Naive thymus-derived CD4-positive, alpha-beta T cell (primary cell): ENCODE results near the gene CCDC178. TPM values are rescaled to one million over a fixed set of nuclear protein-coding genes. Genes with fewer than 3 reads are reported as not detected.

Experiments
- ATAC-seq: fragments of 150-1000 bp; cut with Tn5 transposase; 2 replicates; pipeline ENCODE4 v1.10.0; 2021; ENCODE audit warnings: mild to moderate bottlenecking, moderate library complexity
- CTCF ChIA-PET: fragments of 350-600 bp; sonication (Branson Sonifier 250); formaldehyde crosslinking; loops from one replicate; lab custom pipeline; 2021; ENCODE audit warnings: antibody characterized with exemption; lab: Charles Lee
- POLR2A ChIA-PET: fragments of 350-600 bp; sonication (Branson Sonifier 250); formaldehyde crosslinking; loops from one replicate; lab custom pipeline; 2021; ENCODE audit warnings: antibody characterized with exemption, inconsistent platforms; lab: Charles Lee
- DNase-seq, 9 donors: peaks; one replicate each; pipeline versions ENCODE4 v3.0.0 to v3.0.0-alpha.2; 2020 to 2022; ENCODE audit warnings: mixed read lengths in 1 of 9
- H3K27ac ChIP-seq: one replicate; pipeline ENCODE4 v1.7.0; 2013; ENCODE audit warnings: mild to moderate bottlenecking, low read depth, low read length, moderate library complexity
- H3K27me3 ChIP-seq, 2 donors: one replicate each; pipeline ENCODE4 v1.7.0; 2013; ENCODE audit warnings: low read length in 2 of 2, mild to moderate bottlenecking in 2 of 2, moderate library complexity in 2 of 2; ENCODE audit not compliant: control insufficient read depth in 2 of 2, insufficient read depth in 2 of 2
- H3K36me3 ChIP-seq, 3 experiments: 1 replicate in 2 of 3; 2 replicates in 1 of 3; pipeline ENCODE4 v1.7.0; 2013; ENCODE audit warnings: low read length in 3 of 3, mild to moderate bottlenecking in 3 of 3, moderate library complexity in 1 of 3; ENCODE audit not compliant: insufficient read depth in 3 of 3, control insufficient read depth in 2 of 3
- H3K4me1 ChIP-seq, 2 donors: one replicate each; pipeline ENCODE4 v1.7.0; 2013; ENCODE audit warnings: low read length in 2 of 2, mild to moderate bottlenecking in 2 of 2, moderate library complexity in 1 of 2; ENCODE audit not compliant: control insufficient read depth in 2 of 2, insufficient read depth in 2 of 2
- H3K4me3 ChIP-seq: 2 replicates; pipeline ENCODE4 v1.7.0; 2013; ENCODE audit warnings: mild to moderate bottlenecking, low read length
- H3K9me3 ChIP-seq, 3 experiments: 1 replicate in 2 of 3; 2 replicates in 1 of 3; pipeline ENCODE4 v1.7.0; 2013; ENCODE audit warnings: low read length in 3 of 3; ENCODE audit not compliant: control insufficient read depth in 2 of 3
- H3K27ac Mint-ChIP-seq, 9 donors: one replicate each; pipeline ENCODE4 v1.8.0; 2020 to 2022; ENCODE audit warnings: mixed read lengths in 9 of 9, mild to moderate bottlenecking in 8 of 9, moderate library complexity in 5 of 9, inconsistent platforms in 2 of 9
- H3K27me3 Mint-ChIP-seq, 5 donors: one replicate each; pipeline ENCODE4 v1.8.0; 2021 to 2022; ENCODE audit warnings: mixed read lengths in 5 of 5, mild to moderate bottlenecking in 1 of 5
- H3K36me3 Mint-ChIP-seq, 5 donors: one replicate each; pipeline ENCODE4 v1.8.0; 2020 to 2022; ENCODE audit warnings: mixed read lengths in 5 of 5, mild to moderate bottlenecking in 3 of 5, inconsistent platforms in 1 of 5
- H3K4me1 Mint-ChIP-seq, 7 donors: one replicate each; pipeline ENCODE4 v1.8.0; 2020 to 2022; ENCODE audit warnings: mixed read lengths in 7 of 7, mild to moderate bottlenecking in 3 of 7, inconsistent platforms in 1 of 7
- H3K4me3 Mint-ChIP-seq, 10 donors: one replicate each; pipeline ENCODE4 v1.8.0; 2020 to 2022; ENCODE audit warnings: mild to moderate bottlenecking in 10 of 10, mixed read lengths in 10 of 10, moderate library complexity in 6 of 10, inconsistent platforms in 2 of 10
- H3K9me3 Mint-ChIP-seq, 11 donors: one replicate each; pipeline ENCODE4 v1.8.0; 2020 to 2022; ENCODE audit warnings: mixed read lengths in 11 of 11, mild to moderate bottlenecking in 4 of 11, inconsistent platforms in 1 of 11, moderate library complexity in 1 of 11
- intact Hi-C, 2 donors: fragments of 100-400 bp; cut with micrococcal nuclease; formaldehyde crosslinking; loops; one replicate each; pipeline ENCODE4 v1.15.1; 2023
- polyA plus RNA-seq, 2 donors: library from polyadenylated mRNA; unstranded; fragments of 300-500 nt; fragmentation: Illumina TruSeq; gene quantifications; one replicate each; pipeline ENCODE4 v1.2.3, GENCODE V29; 2021
- total RNA-seq, 6 experiments: library from RNA in 5 of 6; stranded (reverse) in 5 of 6; gene quantifications; 1 replicate in 5 of 6; 2 replicates in 1 of 6; pipeline ENCODE4 v1.2.3 and lab custom pipeline; 2021 to 2026

CCDC178 gene
- total and polyA plus RNA-seq, 7 experiments from 2014 or later = not detected

- CTCF ChIA-PET = no interaction called here
- no peaks in the 10 kb centered on the region for H3K4me1 Mint-ChIP-seq
- ATAC-seq = no peak
- POLR2A ChIA-PET = no interaction called here
- Histone ChIP-seq H3K36me3 (no peaks in the 10 kb centered on the region), H3K27ac (no peak overlapping the region), H3K4me1 (no peaks in the 10 kb centered on the region), H3K27me3 (no peaks in the 10 kb centered on the region), H3K9me3 (no peaks in the 10 kb centered on the region), H3K4me3 (no peak overlapping the region)
- H3K36me3 Mint-ChIP-seq = peaks cover 0 to 3% (median 0%) of the 10 kb centered on the region in 5 donors
- DNase-seq = no peak
- no peak overlapping the region for H3K27ac Mint-ChIP-seq
- H3K9me3 Mint-ChIP-seq = peaks cover 0 to 6% (median 1%) of the 10 kb centered on the region in 11 donors
- intact Hi-C loops = loop anchor here in 1 of 2 donors (10.0 kb wide), 1 partner anchor 55 kb away; no protein-coding TSS in a partner anchor
- H3K27me3 Mint-ChIP-seq = peaks cover 0 to 2% (median 0%) of the 10 kb centered on the region in 5 donors
- no peak overlapping the region for H3K4me3 Mint-ChIP-seq
Observed at GRCh38 chr18:32889615-32890593, 550.6 kb downstream of the CCDC178 start.

- no peak overlapping the region for H3K27ac Mint-ChIP-seq
- Histone ChIP-seq H3K36me3 (no peaks in the 10 kb centered on the region), H3K27me3 (no peaks in the 10 kb centered on the region), H3K9me3 (no peaks in the 10 kb centered on the region), H3K27ac (no peak overlapping the region), H3K4me3 (no peak overlapping the region), H3K4me1 (no peaks in the 10 kb centered on the region)
- peaks cover 0 to 6% (median 1%) of the 10 kb centered on the region in 11 donors for H3K9me3 Mint-ChIP-seq
- DNase-seq (no peak), ATAC-seq (no peak)
- ChIA-PET POLR2A (no interaction called here), CTCF (no interaction called here)
- H3K27me3 Mint-ChIP-seq = no peaks in the 10 kb centered on the region
- intact Hi-C loops = loop anchor here in 1 of 2 donors (10.0 kb wide), 1 partner anchor 56 kb away; no protein-coding TSS in a partner anchor
- H3K36me3 Mint-ChIP-seq = peaks cover 0 to 3% (median 0%) of the 10 kb centered on the region in 5 donors
- no peak overlapping the region for H3K4me3 Mint-ChIP-seq
- H3K4me1 Mint-ChIP-seq = no peaks in the 10 kb centered on the region
Observed at GRCh38 chr18:32888306-32888705, 552.2 kb downstream of the CCDC178 start.

Other genes with a start within 250 kb of the CCDC178 start
- not detected for gene ASXL3, start 137.5 kb upstream of the CCDC178 start, total RNA-seq
- not detected for gene ASXL3, start 137.5 kb upstream of the CCDC178 start, polyA plus RNA-seq